Liver (tissue), 9 donors: ENCODE data around the gene ZSCAN18. TPM values are rescaled to one million over a fixed set of nuclear protein-coding genes. Genes with fewer than 3 reads are reported as not detected.

Source experiments
- DNase-seq: peaks from one replicate; pipeline ENCODE4 v3.0.0-alpha.2; 2017; ENCODE audit warnings: low spot score
- H3K27ac ChIP-seq, 2 donors: one replicate each; pipeline ENCODE4 v1.7.0; 2013; ENCODE audit warnings: inconsistent platforms in 2 of 2, low read length in 2 of 2, control low read depth in 1 of 2, low read depth in 1 of 2, mild to moderate bottlenecking in 1 of 2
- H3K27me3 ChIP-seq, 4 donors: one replicate each; pipeline versions ENCODE4 v1.6.1 to v1.7.0; 2013; ENCODE audit warnings: low read length in 3 of 4, inconsistent platforms in 1 of 4, mild to moderate bottlenecking in 1 of 4, moderate library complexity in 1 of 4; ENCODE audit not compliant: control insufficient read depth in 4 of 4, insufficient read depth in 4 of 4
- H3K36me3 ChIP-seq, 4 donors: one replicate each; pipeline versions ENCODE4 v1.6.1 to v1.7.0; 2013; ENCODE audit warnings: low read length in 3 of 4, mild to moderate bottlenecking in 3 of 4, low read depth in 1 of 4, moderate library complexity in 1 of 4; ENCODE audit not compliant: control insufficient read depth in 4 of 4, insufficient read depth in 3 of 4
- H3K4me1 ChIP-seq, 4 donors: one replicate each; pipeline versions ENCODE4 v1.6.1 to v1.7.0; 2013; ENCODE audit warnings: low read length in 3 of 4, mild to moderate bottlenecking in 3 of 4, moderate library complexity in 1 of 4; ENCODE audit not compliant: control insufficient read depth in 4 of 4, insufficient read depth in 4 of 4
- H3K4me3 ChIP-seq, 3 donors: one replicate each; pipeline versions ENCODE4 v1.6.1 to v1.7.0; 2013; ENCODE audit warnings: low read length in 3 of 3, control low read depth in 1 of 3, low read depth in 1 of 3, mild to moderate bottlenecking in 1 of 3
- H3K9ac ChIP-seq, 2 donors: one replicate each; pipeline ENCODE4 v1.7.0; 2013; ENCODE audit warnings: low read length in 2 of 2, mild to moderate bottlenecking in 2 of 2, moderate library complexity in 2 of 2, control low read depth in 1 of 2, low read depth in 1 of 2
- H3K9me3 ChIP-seq, 4 donors: one replicate each; pipeline versions ENCODE4 v1.6.1 to v1.7.0; 2013; ENCODE audit warnings: low read length in 3 of 4; ENCODE audit not compliant: control insufficient read depth in 4 of 4
- ATF3 ChIP-seq: IDR thresholded peaks from 2 replicates; pipeline ENCODE4 v1.6.1; 2016; ENCODE audit warnings: antibody characterized with exemption
- CTCF ChIP-seq: fragments of 150-350 bp; IDR thresholded peaks from 2 replicates; pipeline ENCODE4 v1.5.1; 2017; ENCODE audit warnings: improper control_type of control experiment, low read depth, low read length; ENCODE audit not compliant: missing input control
- EGR1 ChIP-seq, 2 donors: IDR thresholded peaks; 2 replicates each; pipeline ENCODE4 v1.6.1; 2016 to 2018; ENCODE audit warnings: antibody characterized with exemption in 2 of 2, low read depth in 2 of 2
- FOXA1 ChIP-seq: IDR thresholded peaks from 2 replicates; pipeline ENCODE4 v1.6.1; 2016; ENCODE audit warnings: antibody characterized with exemption
- GABPA ChIP-seq, 2 donors: IDR thresholded peaks in 1 of 2; conservative IDR thresholded peaks in 1 of 2; 2 replicates each; pipeline ENCODE4 v1.6.1; 2016; ENCODE audit warnings: antibody characterized with exemption in 2 of 2, mild to moderate bottlenecking in 1 of 2, moderate library complexity in 1 of 2
- HNF4G ChIP-seq: IDR thresholded peaks from 2 replicates; pipeline ENCODE4 v1.6.1; 2016; ENCODE audit warnings: antibody characterized with exemption
- JUND ChIP-seq, 2 donors: IDR thresholded peaks; 2 replicates each; pipeline ENCODE4 v1.6.1; 2016; ENCODE audit warnings: antibody characterized with exemption in 2 of 2
- MAX ChIP-seq: IDR thresholded peaks from 2 replicates; pipeline ENCODE4 v1.6.1; 2016; ENCODE audit warnings: antibody characterized with exemption
- NR2F2 ChIP-seq: IDR thresholded peaks from 2 replicates; pipeline ENCODE4 v1.6.1; 2016; ENCODE audit warnings: antibody characterized with exemption
- RAD21 ChIP-seq, 2 donors: IDR thresholded peaks; 2 replicates each; pipeline ENCODE4 v1.6.1; 2016; ENCODE audit warnings: antibody characterized with exemption in 2 of 2, mild to moderate bottlenecking in 2 of 2
- RXRA ChIP-seq, 2 donors: IDR thresholded peaks; 2 replicates each; pipeline ENCODE4 v1.6.1; 2017 to 2018; ENCODE audit warnings: antibody characterized with exemption in 2 of 2, mild to moderate bottlenecking in 1 of 2
- SP1 ChIP-seq: IDR thresholded peaks from 2 replicates; pipeline ENCODE4 v1.6.1; 2018; ENCODE audit warnings: antibody characterized with exemption, mild to moderate bottlenecking
- TAF1 ChIP-seq: conservative IDR thresholded peaks from 2 replicates; pipeline ENCODE4 v1.6.1; 2016; ENCODE audit warnings: antibody characterized with exemption, mild to moderate bottlenecking
- YY1 ChIP-seq: IDR thresholded peaks from 2 replicates; pipeline ENCODE4 v1.6.1; 2016; ENCODE audit warnings: antibody characterized with exemption, mild to moderate bottlenecking
- ZBTB33 ChIP-seq: IDR thresholded peaks from 2 replicates; pipeline ENCODE4 v1.6.1; 2016; ENCODE audit warnings: antibody characterized with exemption
- WGBS: extraction: QIAGEN DNeasy Blood & Tissue Kit; methylation state at CpG from one replicate; pipeline ENCODE4 v1.1.7; 2013; 5-methylcytosine and 5-hydroxymethylcytosine counted together
- polyA plus RNA-seq, 2 donors: library from polyadenylated mRNA; stranded (reverse) in 1 of 2; unstranded in 1 of 2; fragments of 200-250 nt in 1 of 2; fragments of >200 nt in 1 of 2; fragmentation: Nextera tagmentation in 1 of 2; extraction: Ambion mirVana in 1 of 2; gene quantifications; one replicate each; pipeline versions ENCODE4 v1.2.1 to v1.2.3, GENCODE V29; 2013 to 2015
- total RNA-seq, 2 donors: library from RNA; depleted of rRNA; stranded (reverse); fragments of >200 nt; gene quantifications; one replicate each; pipeline ENCODE4 v1.2.3, GENCODE V29; 2014
- donor health status: healthy.
- donor health status: healthy.
- donor health status: healthy.
- donor health status: healthy.
- donor health status: healthy.

ZSCAN18 gene
- total and polyA plus RNA-seq, 4 donors = 2.1 to 21.7 (median 11.7) TPM

- peaks cover 27 to 63% (median 41%) of the 10 kb centered on the region in 4 donors for H3K9me3 ChIP-seq
- 4% methylated on average over 62 of the region's 62 CpGs for WGBS
- TF ChIP-seq EGR1 (IDR thresholded peaks at IDR 0.05; ENCODE audit: low read depth in 2 of 2) (no peak), GABPA (IDR thresholded peaks at IDR 0.05 in 1 of 2, conservative IDR thresholded peaks at IDR 0.05 in 1 of 2) (peak in 1 of 2 donors; percentile 84)
- H3K4me1 ChIP-seq = no peaks in the 10 kb centered on the region
- peak within 1 kb of the TSS; percentile 66 to 78 for H3K27ac ChIP-seq
- no peak within 1 kb of the TSS for H3K9ac ChIP-seq
- no peaks in the 10 kb centered on the region for H3K27me3 ChIP-seq
- no peaks in the 10 kb centered on the region for H3K36me3 ChIP-seq
- peak; percentile 85 for DNase-seq
- peak within 1 kb of the TSS; percentile 35 to 54 (median 52) for H3K4me3 ChIP-seq
Observed at GRCh38 chr19:58059003-58059670, 38.9 kb downstream of the ZSCAN18 start, which contains the start of gene ZNF135. TSS of gene ZNF135 (plus strand) at chr19:58059282. CDS start at chr19:58060003, 721 bp downstream.

GRCh38 chr19:58058467-58058866 lies 39.6 kb downstream of the ZSCAN18 start:
- Histone ChIP-seq H3K4me1 (no peaks in the 10 kb centered on the region), H3K9ac (no peak overlapping the region), H3K27me3 (no peaks in the 10 kb centered on the region), H3K4me3 (peak overlapping the region; percentile 32 to 54 (median 35)), H3K36me3 (no peaks in the 10 kb centered on the region), H3K27ac (peak overlapping the region in 1 of 2 donors; percentile 78), H3K9me3 (peaks cover 27 to 59% (median 38%) of the 10 kb centered on the region in 4 donors)
- no peak for DNase-seq
- WGBS = 93% methylated on average over 13 of the region's 13 CpGs
- no peak for TF ChIP-seq MAX
- no peak for TF ChIP-seq YY1
- no peak for TF ChIP-seq RXRA (IDR thresholded peaks at IDR 0.05)
- no peak for TF ChIP-seq NR2F2
- TF ChIP-seq TAF1 = no peak
- TF ChIP-seq FOXA1 = no peak
- no peak for TF ChIP-seq SP1
- no peak for TF ChIP-seq JUND (IDR thresholded peaks at IDR 0.05)
- no peak for TF ChIP-seq RAD21 (IDR thresholded peaks at IDR 0.05)
- no peak for TF ChIP-seq HNF4G
- no peak for TF ChIP-seq ZBTB33
- TF ChIP-seq EGR1 (IDR thresholded peaks at IDR 0.05; ENCODE audit: low read depth in 2 of 2) = no peak
- TF ChIP-seq CTCF = no peak
- no peak for TF ChIP-seq ATF3
- no peak for TF ChIP-seq GABPA (IDR thresholded peaks at IDR 0.05 in 1 of 2, conservative IDR thresholded peaks at IDR 0.05 in 1 of 2)
